Ureter (tissue), 1 donor: Measurements from ENCODE around the gene ACADSB. TPM values are rescaled to one million over a fixed set of nuclear protein-coding genes. Genes with fewer than 3 reads are reported as not detected.

ENCODE experiments used
- DNase-seq: peaks from one replicate; pipeline ENCODE4 v3.0.0-alpha.2; 2020; ENCODE audit warnings: low spot score
- total RNA-seq: library from RNA; stranded (reverse); gene quantifications from one replicate; pipeline ENCODE4 v1.2.4, GENCODE V29; 2023
- donor health status: DM: yes; HTN: yes; CAD: no.

Gene ACADSB
- total RNA-seq, 1 donor from 2014 or later: 34.9 TPM

DNA sequence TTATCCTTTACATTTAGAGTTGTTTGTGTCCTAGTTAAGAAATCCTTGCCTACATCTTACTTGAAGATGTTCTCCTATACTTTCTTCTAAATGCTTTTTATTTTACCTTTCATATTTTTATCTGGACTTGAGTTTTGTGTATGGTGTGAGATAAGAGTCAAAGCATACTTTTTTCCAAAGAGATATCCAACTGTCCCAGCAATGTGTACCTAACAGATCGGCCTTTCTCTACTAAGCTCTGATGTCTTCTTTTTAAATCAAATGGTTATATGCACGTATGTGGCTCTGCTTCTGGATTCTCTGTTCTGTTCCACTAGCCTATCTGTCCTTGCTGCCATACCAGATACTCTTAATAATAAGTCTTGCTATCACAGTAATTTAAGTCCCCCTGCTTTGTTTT lies 7.4 kb upstream of the ACADSB start:
- DNase-seq: no peak

DNA sequence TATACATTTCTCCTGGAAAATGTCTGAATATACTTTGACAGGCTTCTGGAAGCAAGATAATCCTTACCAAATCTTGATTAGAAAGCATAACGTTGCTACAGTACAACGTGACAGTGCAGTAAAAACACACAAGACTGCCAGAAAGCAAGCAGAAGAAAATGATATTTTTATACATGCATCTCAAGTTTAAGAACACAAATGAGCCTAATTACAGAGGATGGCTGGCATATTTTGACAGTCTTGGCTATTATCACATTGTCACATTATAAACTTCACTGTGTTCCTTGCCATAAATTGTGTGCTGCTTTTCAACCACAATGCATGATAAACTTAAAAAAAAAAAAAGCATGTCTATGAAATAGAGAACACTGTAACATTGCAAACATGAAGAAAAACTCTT lies 4.5 kb upstream of the ACADSB start:
- DNase-seq: no peak

GRCh38 chr10:123007558-123008354 lies 1.1 kb upstream of the ACADSB start:
- DNase-seq: peak; percentile 64

DNA sequence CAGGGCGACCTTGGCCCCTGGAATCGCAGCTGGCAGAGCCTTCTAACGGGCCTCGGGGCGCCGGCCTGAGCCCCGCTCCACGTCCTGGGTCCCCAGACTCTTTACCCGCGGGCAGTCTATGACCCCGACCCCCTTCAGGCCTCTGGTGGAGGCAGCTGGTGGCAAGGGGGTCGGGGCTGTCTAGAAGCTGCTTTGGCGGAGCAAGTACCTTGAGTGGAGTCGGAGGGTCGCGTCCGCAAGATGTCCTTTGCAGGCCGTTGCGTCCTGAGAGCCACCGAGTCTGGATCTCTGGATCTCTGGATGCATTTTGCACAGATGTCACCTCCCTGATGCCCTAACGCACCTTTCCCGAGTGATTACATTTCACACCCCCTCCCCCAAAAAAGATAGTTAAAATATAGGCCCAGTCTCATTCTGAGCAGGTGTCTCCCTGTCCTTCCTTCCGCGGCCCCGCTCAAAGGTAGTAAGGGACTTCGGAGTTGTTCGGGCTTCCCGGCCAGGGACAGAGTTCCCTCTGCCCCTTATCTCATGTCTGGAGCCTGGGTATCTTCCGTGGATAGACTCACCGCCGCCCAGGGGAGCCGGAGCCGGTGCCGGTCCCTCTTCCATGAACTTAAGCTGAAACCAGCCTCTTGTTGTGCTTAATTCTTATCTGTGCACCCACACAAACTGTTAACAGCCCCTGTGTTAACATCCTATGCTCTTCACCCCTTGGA lies 457 bp downstream of the ACADSB start:
- no peak for DNase-seq

- no peak for DNase-seq
These were observed 3.2 kb downstream of the ACADSB start for GRCh38 chr10:123011987-123012386.

- DNase-seq: no peak
These were observed 4.9 kb downstream of the ACADSB start for GRCh38 chr10:123013456-123014419.

GRCh38 chr10:123014772-123015171 lies 6.0 kb downstream of the ACADSB start:
- DNase-seq: no peak

DNA sequence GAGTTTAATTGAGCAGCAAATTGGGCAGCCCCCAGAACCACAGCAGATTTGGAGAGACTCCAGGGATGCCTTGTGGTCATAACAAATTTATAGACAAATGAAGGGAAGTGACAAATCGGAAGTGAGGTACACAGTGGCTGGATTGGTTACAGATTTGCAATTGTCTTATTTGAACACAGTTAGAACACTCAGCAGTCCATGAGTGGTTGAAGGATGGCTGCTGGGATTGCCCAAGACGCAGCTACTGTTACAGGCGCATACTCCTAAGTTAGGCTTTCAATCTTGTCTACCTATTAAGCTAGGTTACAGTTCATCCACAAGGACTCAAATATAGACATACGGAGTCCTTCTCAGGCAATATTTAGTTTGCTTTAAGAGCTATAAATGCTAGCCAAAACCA lies 7.4 kb downstream of the ACADSB start:
- no peak for DNase-seq

- peak; percentile 80 for DNase-seq
These were observed 8.8 kb downstream of the ACADSB start for GRCh38 chr10:123017421-123018165.

DNA sequence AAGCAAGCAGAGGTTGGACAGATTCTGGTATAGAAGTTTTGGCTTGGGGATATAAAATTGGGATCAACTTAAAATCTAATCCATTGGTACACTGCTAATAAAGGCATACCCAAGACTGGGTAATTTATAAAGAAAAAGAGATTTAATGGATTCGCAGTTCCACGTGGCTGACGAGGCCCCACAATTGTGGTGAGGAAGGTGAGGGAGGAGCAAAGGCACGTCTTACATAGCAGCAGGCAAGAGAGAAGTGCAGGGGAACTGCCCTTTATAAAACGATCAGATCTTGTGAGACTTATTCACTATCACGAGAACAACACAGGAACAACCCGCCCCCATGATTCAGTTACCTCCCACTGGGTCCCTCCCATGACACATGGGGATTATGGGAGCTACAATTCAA lies 9.7 kb downstream of the ACADSB start:
- DNase-seq: no peak

DNA sequence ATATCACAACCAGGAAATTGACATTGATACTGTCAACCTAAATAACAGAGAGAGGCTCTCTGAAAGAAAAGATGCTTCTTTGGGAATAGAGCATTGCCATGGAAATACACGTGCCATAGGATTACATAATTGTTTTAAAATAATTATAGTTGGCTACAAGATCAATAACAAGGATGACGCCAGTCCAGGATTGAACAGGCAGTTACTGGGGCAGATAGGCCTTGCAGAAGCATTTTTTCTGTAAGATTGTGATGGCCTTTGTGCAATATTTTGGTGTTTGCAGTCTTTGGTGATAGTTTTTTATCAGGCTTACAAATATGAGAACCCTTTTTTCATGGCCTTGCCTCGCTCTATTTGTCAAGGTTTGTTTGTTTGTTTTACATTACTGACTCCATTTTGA lies 10.5 kb downstream of the ACADSB start:
- DNase-seq: no peak

- DNase-seq: no peak
These were observed 11.3 kb downstream of the ACADSB start for GRCh38 chr10:123019941-123020703.

DNA sequence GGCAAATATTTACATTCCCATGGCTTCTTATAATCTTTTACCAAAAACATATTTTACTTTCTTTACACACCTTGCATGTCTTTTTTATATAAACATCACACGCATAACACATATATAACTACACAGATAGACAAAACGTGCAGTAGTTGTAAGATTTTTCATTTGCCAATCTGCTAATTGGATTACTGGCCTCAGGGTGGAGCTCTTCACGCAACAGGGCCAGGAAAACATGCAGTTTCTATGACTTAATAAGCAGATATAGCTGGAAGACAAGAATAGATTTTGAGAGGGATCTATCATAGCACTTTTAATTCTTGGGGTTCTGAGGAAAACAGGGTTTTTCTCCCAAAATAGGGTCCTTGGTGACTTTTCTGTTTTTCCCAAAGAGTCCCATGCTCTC lies 12.7 kb downstream of the ACADSB start:
- DNase-seq: no peak

- no peak for DNase-seq
These were observed 15.7 kb downstream of the ACADSB start for GRCh38 chr10:123024540-123024939.

- DNase-seq: no peak
These were observed 17.5 kb downstream of the ACADSB start for GRCh38 chr10:123026302-123026701.

DNA sequence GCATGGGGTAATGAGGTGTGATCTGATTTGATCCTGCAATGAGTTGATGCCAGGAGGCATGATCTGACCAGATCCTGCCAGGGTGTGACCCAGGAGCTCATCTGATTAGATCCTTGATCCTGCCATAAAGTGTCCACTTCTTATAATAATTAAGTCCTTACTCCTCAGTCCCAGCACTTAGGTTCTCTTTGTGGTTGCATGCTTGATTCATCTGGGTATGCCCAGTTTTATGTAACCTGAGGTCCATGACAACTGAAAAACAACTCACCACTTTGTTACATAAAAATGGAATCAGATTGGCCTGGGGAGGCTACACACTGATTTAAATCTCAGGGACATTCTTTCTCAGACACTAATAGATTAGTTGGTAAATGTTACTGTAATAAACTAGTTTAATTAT lies 19.1 kb downstream of the ACADSB start:
- DNase-seq: no peak

DNA sequence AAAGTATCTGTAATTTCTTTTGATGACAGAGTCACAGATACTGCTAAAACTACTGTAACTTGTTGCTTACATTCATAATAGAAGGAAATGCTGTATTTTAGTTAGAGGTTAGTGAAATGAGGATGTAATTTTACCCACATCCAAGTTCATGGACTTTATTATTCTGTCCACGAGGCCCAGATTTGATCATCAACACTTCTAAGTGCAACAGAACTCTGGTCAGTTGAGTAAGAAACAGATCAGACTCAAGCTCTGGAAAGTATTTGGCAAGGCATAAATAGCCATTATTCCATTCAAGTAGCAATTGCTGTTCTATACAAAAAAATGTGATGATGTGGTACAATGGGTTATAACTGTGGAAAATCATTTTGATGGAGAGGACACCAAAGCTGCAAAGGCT lies 22.3 kb downstream of the ACADSB start:
- no peak for DNase-seq

DNA sequence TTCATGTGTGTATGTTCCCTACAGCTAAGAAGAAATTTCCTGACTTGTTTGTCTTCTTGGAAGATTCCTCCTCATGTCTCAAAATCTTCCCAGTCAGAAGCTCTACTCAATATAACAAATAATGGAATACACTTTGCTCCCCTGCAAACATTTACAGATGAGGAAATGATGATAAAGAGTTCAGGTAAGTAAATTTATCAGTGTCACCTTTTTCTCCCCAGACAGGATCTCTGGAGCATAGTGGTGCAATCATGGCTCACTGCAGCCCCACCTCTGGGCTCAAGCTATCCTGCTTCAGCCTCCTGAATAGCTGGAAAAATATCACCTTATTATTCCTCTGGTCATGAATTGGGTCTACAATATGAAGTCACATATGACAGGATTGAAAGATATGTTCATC lies 25.5 kb downstream of the ACADSB start:
- no peak for DNase-seq

DNA sequence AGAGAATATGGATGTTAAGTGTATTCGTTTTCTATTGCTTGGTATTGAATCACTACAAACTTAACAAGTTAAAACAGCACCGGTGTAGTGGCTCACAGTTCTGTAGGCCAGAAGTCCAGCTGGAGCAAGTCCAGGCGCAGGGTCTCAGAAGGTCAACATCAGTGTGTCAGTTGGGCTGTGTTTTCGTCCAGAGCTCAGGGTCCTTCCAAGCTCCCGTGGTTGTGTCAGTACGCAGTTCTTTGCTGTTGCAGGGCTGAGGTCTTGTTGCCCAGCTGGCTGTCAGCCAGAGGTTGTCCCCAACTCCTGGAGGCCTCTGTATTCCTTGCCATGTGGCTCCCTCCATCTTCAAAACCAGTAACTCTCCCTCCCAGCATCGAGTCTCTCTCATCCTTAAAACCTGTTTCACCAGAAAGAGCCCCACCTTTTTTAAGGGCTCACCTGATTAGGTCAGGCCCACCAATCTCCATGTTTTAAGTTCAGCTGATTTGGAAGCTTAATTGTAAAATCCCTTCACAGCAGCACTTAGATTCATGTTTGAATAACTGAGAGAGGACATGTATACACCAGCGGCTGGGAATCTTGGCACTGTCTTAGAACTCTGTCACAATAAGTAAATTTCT lies 26.8 kb downstream of the ACADSB start:
- no peak for DNase-seq
